Stimulated activated CD8-positive, alpha-beta memory T cell treated with anti-CD3 and anti-CD28 coated beads, Interleukin-2, amount 100 ng/mL, for 1 hour (primary cell): ENCODE measurements around the gene TARBP2.
A peak's percentile ranks its signal among the peaks of the same experiment; 100 is the strongest.

ENCODE experiments used
- DNase-seq, 2 donors: peaks; one replicate each; pipeline ENCODE4 v3.0.0-alpha.2; 2020; ENCODE audit warnings: low read depth in 2 of 2

Gene TARBP2, protein sequence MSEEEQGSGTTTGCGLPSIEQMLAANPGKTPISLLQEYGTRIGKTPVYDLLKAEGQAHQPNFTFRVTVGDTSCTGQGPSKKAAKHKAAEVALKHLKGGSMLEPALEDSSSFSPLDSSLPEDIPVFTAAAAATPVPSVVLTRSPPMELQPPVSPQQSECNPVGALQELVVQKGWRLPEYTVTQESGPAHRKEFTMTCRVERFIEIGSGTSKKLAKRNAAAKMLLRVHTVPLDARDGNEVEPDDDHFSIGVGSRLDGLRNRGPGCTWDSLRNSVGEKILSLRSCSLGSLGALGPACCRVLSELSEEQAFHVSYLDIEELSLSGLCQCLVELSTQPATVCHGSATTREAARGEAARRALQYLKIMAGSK

DNA sequence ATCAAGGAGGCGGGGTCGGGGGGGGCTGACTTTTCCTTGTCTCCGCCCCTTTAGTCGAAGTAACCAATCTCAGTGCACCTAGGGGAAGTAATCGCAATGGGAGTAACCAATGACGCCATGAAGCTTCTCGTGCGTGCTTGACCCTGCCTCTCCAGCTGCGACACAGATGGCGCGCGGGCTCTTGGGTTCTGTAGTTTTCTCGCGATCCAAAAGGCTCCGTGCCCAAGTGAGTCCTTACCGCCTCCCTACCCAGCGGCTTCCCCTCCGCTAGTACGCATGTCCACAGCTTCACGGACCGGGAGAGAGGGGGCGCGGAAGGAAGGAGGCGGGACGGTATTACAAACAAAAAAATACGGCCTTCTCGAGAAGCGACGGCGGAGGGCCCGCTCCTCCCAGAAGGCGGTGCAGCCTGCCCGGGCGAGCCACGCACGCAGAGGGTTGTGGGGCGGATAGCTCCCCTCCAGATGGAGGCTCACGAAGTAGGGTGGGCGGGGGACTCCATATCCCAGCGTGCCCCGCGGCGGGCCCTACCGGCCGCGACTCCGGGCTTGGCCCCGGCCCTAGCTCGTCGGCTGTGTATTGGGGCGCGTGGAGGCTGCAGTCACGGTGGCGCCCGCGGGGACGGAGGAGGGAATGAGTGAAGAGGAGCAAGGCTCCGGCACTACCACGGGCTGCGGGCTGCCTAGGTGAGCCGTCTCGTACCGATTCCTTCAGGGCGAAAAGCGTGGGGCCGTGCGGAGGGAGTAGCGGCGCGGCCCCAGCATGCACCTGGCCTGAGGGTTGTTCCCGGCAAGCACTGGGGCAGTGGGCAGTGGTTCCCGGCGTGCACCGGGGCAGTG lies at the start of gene TARBP2:
Gene TARBP2 (plus strand): TSS at position 508 of the 839 bp plus-strand sequence. CDS start 126 bp downstream, at position 634.
- peak; percentile 94 to 95 for DNase-seq

DNA sequence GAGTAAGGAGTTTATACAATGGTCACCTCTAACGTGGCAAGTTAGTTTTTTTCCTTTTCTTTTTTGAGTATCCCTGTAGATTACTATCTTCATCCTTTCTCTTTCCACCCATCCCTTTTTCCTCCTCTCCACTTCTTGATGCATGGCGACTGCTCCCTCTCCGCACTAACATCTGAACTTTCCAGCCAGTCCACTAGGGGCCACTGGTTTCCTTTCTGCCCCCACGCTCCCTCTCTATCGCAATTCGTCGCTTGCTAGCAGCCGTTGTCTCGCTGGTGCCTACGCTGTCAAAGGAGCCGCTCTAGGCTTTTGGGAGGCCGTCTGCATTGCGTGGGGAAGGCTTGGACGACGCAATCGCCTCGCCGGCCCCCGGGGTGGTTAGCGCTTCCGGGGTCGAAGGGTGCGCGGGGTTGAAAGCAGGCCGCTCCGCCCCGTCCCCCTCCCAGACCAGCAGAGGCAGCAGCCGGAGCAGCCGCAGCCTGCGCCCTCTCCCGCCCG lies 49.4 kb upstream of the TARBP2 start, which contains the start of gene PCBP2:
Gene PCBP2 (plus strand): TSS at position 442 of the 498 bp plus-strand sequence. CDS start 2,699 bp downstream, outside the sequence.
- peak; percentile 87 to 95 for DNase-seq

DNA sequence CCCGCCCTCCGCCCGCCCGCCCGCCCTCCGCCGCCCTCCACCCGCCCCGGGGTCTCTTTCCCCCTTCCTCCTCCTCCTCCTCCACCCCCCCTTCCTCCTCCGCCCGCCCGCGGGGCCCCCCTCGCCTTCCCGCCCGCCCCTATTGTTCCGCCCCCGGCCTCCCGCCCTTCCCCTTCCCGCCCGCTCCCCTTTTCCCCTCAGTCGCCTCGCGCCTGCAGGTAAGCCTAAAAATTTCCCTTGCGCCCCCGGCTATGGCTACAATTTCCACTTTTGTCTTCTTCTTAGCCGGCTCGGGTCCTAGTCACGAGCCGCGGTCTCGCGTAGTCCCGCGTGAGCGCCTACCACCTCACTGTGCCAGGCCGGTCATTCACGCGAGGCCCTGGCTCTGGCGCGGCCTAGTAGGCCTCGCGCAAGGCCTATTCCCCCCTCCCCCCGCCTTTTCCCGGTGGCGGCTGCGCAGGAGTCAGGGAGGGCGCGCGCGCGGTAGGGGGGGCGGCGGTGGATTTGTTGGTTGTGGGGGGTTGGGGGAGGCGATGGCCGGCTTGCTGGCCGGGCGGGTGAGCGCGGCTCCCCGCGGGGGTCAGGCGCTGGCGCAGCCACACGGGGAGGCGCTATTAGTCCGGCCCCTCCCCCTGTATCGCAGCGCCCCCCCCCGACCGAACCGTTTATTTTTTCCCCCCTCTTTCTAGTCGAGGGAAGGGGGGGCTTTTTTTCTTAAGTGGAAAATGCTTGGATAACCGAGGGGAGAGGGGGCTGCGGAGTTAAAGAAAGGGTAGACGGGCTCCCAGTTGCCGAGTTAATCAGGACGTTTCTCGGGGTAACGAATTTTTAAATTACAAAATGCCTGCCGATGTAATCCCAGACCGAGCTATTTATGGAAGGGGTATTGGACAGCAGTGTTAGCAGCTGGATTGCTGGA lies 48.7 kb upstream of the TARBP2 start:
- DNase-seq, result peak; percentile 57 to 69

DNA sequence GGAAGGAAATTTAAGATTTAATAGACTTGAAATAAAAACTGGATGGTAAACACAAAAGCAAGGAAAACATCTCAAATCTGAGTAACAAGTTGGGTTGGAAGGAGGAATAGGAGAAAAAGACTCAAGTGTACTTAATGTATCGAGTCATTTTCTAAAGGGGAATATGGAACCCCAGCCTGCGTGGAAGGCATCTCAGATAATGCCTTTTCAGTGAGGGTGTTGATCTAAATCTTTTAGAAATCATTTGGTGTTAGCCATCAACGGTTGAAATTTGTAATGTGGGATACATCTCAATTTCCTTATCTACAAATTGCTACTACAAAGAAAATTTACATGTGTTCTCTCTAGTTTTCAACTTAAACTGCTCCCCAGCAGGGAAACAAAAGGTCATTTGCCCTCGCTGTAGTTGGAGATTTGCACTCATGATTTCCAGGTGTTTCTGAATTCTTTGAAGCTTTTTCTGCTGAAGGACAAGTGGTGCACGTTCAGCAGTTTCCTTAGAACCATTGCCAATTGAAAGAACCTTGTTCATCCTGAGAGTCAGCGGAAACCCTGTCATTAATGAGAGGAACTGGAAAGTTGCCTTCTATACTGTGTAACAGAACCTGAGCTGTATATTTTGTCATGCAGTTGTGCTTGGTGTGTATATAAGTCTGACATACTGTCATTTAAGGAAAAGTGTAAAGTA lies 47.0 kb upstream of the TARBP2 start:
- DNase-seq, result no peak

DNA sequence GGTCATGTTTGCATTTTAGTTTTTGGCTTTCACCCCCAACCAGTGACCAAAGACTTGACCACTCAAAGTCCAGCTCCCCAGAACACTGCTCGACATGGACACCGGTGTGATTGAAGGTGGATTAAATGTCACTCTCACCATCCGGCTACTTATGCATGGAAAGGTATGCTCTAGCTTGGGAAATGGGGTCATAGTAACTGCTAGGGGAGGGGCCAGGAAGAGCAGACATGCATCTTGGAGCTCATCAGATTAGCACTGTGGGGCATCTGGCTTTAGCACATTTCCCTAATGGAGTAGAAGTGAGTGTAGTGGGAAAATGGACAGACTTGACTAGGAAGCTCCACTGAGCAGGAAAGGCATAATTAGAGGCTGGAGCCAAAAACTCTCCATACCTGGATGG lies 46.4 kb upstream of the TARBP2 start:
- DNase-seq, result no peak

DNA sequence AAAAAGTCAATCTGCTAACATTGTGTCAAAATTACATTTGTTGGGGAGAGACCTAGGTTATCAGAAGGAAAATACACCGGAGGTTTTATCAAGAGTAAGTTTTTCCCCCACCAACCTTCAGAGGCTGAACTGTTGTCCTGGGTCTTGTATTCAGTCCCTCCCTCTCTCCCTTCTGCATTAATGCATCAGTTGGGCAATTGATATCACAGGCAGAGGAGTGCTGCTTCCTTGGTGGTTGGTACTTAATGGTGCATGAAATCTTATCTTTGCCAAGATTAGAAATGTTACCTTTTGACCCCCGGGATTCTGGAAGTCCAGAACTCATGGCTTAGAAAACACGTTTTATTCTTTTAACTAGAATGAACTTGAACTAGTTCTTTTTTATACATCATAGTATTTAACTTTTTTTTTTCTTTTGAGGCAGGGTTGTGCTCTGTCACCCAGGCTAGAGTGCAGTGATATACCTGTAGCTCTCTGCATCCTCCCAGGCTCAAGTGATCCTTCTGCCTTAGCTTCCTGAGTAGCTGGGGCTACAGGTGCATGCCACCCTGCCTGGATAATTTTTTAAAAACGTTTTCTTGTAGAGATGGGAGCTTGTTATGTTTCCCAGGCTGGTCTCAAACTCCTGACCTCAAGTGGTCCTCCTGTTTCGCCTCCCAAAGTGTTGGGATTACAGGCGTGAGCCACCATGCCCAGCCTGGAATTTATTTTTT lies 44.3 kb upstream of the TARBP2 start:
- no peak for DNase-seq

DNA sequence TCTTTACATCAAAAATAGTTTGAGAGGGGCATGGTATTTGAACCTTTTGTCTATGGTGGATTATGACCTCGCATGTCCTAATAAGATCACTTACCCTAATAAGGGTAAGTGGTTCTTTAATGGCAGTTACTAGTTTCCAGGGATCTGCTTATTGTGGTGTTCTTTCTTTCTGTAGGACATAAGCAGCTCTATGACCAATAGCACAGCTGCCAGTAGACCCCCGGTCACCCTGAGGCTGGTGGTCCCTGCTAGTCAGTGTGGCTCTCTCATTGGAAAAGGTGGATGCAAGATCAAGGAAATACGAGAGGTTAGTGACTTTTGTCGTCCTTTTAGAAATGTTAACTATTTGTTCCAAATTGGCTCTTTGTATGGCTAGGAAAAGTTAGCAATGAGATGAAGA lies 42.0 kb upstream of the TARBP2 start:
- DNase-seq, result no peak

DNA sequence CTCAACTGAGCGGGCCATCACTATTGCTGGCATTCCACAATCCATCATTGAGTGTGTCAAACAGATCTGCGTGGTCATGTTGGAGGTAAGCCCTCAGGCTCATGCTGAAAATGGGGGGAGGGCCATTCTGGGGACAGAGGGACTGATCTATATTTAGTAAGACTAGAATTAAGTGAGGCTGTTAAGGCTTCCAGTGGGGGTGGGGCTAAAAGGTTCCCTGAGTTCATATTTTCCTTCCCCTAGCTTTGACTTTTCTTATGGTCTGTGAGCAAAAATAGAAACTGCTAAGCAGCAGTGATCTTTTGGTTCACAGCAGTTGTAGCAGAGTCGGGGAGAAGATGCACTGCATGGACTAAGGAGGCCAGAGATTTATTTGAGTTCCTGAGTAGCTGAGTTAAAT lies 40.0 kb upstream of the TARBP2 start:
- DNase-seq, result no peak

DNA sequence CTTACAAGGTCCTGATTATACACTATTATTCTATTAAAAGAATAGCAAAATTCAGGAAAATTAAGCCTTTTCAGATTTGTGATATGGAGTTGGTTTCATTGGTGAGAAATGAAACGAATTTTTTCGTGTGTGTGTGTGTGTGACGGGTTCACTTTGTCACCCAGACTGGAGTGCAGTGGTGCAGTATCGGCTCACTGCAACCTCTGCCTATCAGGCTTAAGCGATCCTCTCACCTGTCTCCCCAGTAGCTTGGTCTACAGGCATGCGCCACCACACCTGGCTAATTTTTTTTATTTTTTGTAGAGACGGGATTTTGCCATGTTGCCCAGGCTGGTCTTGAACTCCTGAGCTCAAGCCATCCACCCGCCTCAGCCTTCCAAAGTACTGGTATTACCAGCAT lies 39.5 kb upstream of the TARBP2 start:
- no peak for DNase-seq

DNA sequence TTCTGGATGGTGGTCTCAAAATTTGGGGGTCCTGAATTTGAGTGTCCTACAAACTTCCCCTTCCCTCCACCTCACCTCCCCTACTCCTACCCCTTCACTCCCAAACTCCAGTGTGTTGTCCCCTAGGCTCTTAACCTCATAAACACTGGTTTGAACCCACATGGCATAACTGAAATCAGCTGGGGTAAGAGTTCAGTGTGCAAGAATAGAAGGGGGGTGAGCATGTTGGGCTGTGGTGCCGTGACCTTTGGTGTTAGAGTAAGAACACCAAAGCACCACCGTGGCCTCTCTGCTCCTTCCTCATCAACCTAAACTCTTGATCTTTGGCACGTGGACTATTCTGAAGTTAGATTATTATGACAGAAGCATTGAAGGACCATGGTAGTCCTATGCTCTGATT lies 38.1 kb upstream of the TARBP2 start:
- no peak for DNase-seq

DNA sequence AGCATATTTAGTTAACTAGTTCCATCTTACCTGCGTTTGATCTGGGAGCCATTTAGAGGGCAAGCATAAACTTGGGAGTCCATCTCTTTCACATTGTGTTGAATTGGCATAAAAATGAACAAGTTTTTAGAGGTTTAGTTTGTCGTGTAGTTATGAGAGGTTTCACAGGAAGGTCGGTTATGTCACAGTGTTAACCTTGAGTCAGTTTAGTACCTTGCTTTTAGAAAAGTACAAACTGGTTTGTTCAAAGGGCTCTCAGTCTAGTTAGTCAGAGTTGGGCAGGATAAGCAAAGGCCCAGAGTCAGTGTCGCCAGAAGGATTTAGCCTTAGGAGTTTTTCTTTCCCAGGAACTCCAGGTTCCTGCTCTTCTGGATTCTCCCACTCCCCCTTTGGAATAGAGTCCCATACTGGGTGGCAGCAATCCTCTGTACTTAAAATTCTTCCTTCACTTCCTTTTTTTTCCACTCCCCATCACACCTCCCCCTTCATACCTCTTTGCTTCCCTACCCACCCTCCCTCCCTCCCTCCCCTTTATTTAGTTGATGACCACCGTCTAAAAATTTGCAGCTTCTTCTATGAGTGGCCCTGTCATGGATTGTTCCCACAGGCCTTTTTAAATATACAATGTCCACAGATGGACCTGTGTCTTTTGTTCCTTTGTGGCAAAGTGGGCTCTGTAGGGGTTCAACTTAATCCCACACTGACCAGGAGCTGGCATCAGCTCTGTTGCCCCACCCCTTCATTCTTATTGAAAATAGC lies 37.1 kb upstream of the TARBP2 start:
- DNase-seq, result no peak

DNA sequence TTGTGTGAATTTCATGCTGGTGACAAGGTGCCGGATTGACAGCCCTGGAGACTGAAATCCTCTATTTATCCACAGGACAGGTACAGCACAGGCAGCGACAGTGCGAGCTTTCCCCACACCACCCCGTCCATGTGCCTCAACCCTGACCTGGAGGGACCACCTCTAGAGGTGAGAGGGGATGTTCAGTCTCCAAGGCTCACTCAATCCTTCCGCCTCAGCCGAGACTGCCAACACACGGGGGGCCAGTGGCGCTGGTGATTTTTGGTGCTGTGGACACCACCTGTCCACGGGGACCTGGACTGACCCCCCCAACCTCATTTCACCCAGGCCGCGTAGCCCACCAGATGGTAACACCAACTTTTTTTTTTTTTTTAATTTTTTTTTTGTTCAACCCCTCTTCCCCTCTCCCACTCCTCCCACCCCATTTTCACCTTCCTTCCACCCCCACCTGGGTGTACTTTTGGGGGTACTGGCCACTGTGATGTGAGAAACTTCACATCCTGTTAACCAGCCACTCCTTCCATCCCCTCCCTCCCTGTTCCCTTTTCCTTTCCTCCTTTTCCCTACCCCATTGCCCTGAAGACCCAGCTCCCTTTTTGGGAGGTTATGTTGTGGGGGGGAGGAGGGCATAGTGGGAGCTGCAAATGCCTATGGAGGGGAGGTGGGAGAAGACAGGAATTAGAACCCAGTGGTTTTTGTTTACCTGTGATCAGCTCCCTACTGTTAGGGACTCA lies 36.2 kb upstream of the TARBP2 start:
- DNase-seq, result no peak

DNA sequence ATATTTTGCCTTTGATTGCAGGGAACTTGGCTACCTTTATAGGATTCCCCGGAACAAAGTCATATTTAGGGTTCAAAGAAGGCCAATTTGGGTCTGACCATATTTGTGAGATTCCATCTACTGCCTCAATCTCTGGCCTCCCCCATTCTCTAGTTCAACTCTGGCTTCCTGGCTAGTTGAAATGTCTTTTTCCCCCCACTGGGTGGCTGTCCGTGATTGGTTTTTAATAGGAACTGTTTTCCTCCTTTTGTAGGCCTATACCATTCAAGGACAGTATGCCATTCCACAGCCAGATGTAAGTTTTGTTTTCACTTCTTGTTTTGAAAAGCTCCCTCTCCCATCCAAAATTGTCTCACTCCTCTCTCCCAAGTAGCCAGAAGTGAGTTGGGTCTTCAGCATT lies 35.4 kb upstream of the TARBP2 start:
- DNase-seq, result no peak

DNA sequence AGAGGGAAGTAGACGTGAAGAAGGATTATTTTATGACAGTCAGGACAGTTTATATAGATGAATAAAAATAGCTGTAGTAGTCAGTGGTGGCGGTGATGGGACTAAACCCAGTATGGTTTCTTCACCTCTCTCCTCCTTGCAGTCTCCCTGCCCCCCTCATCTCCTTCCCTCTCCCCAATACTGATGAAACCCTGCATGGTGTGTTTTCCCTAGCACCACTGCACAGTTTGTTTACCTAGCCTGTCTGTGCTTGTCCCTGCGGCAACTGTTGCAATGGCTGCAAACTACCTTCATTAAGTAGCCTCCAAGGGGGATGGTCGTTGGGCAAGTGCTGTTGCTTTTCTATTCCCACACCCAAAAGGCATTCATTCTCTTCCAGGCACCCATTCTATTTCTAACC lies 34.4 kb upstream of the TARBP2 start:
- DNase-seq, result no peak

DNA sequence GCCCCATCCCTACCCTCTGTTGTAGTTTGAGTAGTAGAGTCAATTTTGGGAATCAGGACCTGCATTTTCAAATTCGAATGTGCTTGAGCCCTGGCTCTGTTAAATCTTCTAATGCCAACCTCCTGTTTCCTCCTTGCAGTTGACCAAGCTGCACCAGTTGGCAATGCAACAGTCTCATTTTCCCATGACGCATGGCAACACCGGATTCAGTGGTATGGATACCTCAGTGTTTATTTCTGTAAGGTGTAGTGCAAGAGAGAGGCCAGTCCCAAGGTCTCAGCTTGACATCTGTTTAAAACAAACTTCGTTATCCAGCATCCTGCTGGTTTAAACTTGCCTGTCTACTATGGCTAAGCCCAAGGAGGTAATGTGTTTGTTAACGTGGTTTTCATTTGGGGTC lies 34.0 kb upstream of the TARBP2 start:
- no peak for DNase-seq

DNA sequence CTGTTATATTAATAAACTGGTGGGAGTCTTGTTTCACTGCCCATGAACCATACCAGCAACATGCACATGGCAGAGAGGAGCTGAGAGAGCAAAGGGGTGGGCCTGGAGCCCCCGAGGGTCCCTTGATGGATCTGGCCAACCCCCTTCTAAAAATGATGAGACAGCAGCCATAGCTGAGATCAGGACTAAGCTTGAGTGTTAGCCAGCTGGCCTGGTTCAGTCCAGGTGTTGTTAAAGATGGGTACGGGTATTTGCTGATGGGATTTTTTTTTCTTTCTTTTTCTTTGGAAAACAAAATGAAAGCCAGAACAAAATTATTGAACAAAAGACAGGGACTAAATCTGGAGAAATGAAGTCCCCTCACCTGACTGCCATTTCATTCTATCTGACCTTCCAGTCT lies 33.2 kb upstream of the TARBP2 start:
- DNase-seq, result no peak

DNA sequence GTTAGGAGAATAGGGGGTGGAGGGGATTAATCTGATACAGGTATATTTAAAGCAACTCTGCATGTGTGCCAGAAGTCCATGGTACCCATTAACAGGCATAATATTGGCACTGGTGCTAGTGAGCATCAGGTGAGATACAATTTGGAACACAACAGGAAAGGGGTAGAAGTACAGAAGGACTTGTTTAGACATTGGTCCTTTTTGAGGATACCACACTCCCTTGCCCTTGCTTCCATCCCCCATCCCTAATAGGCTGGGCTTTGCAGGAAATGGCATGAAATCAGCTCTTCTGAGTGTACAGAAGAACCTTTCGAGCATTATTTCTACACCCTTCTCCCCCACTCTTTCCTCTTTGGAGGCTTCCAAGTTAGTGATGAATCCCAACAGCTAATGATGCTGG lies 32.8 kb upstream of the TARBP2 start:
- DNase-seq, result no peak

DNA sequence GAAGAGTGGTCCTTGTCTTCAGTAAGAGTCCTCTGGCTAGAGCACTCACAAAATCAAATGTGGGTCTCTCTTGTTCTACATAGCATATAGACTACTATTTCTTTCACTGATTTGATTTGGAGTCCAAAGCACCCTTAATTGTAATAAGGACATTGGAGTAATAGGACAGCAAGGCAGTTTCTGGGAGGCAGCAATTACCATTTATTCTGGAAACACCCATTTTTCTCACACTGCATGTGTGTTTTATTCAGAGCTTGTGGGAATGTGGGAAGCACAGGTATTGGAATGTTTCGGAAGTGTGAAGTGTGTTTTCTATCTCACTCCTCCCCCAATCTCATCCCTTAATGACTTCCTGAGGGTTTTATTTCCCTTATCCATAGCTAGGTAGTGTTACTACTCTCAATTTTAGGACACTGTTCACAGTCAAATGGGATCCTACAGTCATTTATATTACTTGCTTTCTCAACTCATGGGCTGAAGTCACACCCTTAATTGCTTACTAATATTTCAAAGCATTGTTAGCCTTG lies 29.0 kb upstream of the TARBP2 start:
- DNase-seq, result no peak

DNA sequence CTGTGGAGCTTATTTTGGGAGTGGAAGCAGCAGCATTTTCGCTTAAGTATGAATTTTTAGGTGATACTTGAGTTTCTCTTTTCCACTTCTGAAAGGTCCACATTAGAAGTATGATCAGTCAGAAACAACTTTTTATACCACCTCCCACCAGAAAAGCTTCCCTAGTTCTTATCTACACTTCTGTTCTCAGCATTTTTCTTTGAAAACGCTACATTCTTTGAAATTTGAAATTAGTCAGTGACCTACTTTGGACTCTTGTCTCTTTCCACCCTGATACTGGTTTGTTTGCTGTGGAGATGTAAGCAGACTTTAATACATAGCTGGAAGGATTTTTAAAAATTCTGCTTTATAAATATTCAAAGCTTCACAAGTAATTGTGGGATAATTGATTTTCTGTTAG lies 27.0 kb upstream of the TARBP2 start:
- no peak for DNase-seq
